ENCODE results near the gene ELF4. TPM values are rescaled to one million over a fixed set of nuclear protein-coding genes. Genes with fewer than 3 reads are reported as not detected.
"Not testable (repeated sequence)": the region's sequence is repeated elsewhere in the genome, so short reads cannot be mapped to it uniquely, and the experiment has no call there.

Gene ELF4
- total RNA-seq, 1 experiment from 2014 or later = 9.0 TPM

DNA sequence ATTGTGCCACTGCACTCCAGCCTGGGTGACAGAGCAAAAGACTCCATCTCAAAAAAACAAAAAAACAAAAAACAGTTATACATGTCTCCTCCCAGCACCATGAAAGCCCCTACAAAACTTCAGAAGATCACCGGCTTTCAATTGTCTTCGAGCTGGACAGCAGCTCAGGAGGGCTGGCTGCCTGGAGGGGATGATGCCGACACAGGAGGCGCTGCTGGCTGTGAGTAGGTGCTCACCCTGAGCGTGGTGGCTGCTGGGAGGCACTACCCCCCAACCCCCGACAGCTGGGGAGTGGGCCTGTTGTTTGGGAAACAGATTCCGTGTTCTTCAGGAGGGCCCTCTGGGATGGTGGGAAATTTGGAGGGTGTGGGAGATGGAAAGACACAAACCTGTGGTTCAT lies 6.9 kb upstream of the ELF4 start:
- ChIA-PET CTCF (no interaction called here), POLR2A (ENCODE audit: low non-redundant PET) (no interaction called here)
- no peak for DNase-seq (ENCODE audit: low spot score)
- no peaks in the 10 kb centered on the region for H3K9me3 ChIP-seq (ENCODE audit: low read depth, low read length, poor library complexity, severe bottlenecking)
- no peak overlapping the region for H3K27ac ChIP-seq (ENCODE audit: low read depth, low read length, poor library complexity, severe bottlenecking)
- no TSS peak for BruUV-seq (replicated peaks)
- no peaks in the 10 kb centered on the region for H3K27me3 ChIP-seq (replicated peaks; ENCODE audit: insufficient read depth, low read depth, low read length, poor library complexity)
- H3K4me1 ChIP-seq (ENCODE audit: insufficient read depth, low read length, poor library complexity, severe bottlenecking) = no peaks in the 10 kb centered on the region
- H3K4me3 ChIP-seq (ENCODE audit: low read depth, low read length, poor library complexity, severe bottlenecking) = no peak overlapping the region
- intact Hi-C loops (cut with micrococcal nuclease; ENCODE audit: unreplicated experiment) = no loop called here
- H3K36me3 ChIP-seq (ENCODE audit: insufficient read depth, low read length, poor library complexity, severe bottlenecking) = no peaks in the 10 kb centered on the region
- TF ChIP-seq EZH2 (IDR thresholded peaks at IDR 0.05; ENCODE audit: borderline replicate concordance, low read depth, low read length, poor library complexity, severe bottlenecking) (no peak), CTCF (conservative IDR thresholded peaks at IDR 0.05; ENCODE audit: low read depth, low read length) (no peak)

- H3K4me3 ChIP-seq (ENCODE audit: low read depth, low read length, poor library complexity, severe bottlenecking); BruUV-seq (replicated peaks); H3K27ac ChIP-seq (ENCODE audit: low read depth, low read length, poor library complexity, severe bottlenecking); DNase-seq (ENCODE audit: low spot score); POLR2A ChIA-PET (ENCODE audit: low non-redundant PET); H3K27me3 ChIP-seq (replicated peaks; ENCODE audit: insufficient read depth, low read depth, low read length, poor library complexity); CTCF ChIA-PET; H3K36me3 ChIP-seq (ENCODE audit: insufficient read depth, low read length, poor library complexity, severe bottlenecking); intact Hi-C loops (cut with micrococcal nuclease; ENCODE audit: unreplicated experiment); H3K9me3 ChIP-seq (ENCODE audit: low read depth, low read length, poor library complexity, severe bottlenecking); H3K4me1 ChIP-seq (ENCODE audit: insufficient read depth, low read length, poor library complexity, severe bottlenecking): not testable (repeated sequence)
Measured at GRCh38 chrX:130115119-130115885, 5.0 kb upstream of the ELF4 start.

DNA sequence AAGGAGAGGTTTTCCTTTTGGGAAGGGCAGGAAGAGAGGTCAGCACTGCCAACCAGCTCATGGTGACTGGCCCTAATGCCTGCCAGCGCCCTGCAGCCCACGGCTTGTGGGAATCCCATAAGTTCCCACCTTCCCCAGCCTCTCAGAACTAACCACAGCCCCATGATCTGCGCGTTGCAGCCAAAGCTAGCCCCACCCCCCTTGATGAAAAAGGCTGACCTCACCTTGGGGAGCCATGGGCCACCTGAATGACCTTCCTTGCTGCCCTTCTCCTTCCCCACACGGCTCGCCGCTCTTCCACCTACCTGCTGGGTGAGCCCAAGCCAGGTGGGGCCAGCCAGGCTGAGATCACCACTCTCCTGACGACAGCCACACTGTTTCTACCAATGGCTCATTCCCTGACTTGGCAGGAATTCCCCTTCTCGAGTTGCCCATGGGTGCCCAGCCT lies 3.9 kb upstream of the ELF4 start:
- BruUV-seq (replicated peaks) = no TSS peak
- H3K27me3 ChIP-seq (replicated peaks; ENCODE audit: insufficient read depth, low read depth, low read length, poor library complexity) = no peaks in the 10 kb centered on the region
- ChIA-PET POLR2A (ENCODE audit: low non-redundant PET) (no interaction called here), CTCF (no interaction called here)
- H3K4me1 ChIP-seq (ENCODE audit: insufficient read depth, low read length, poor library complexity, severe bottlenecking) = no peaks in the 10 kb centered on the region
- H3K36me3 ChIP-seq (ENCODE audit: insufficient read depth, low read length, poor library complexity, severe bottlenecking) = no peaks in the 10 kb centered on the region
- no peak for DNase-seq (ENCODE audit: low spot score)
- H3K4me3 ChIP-seq (ENCODE audit: low read depth, low read length, poor library complexity, severe bottlenecking) = no peak overlapping the region
- no peak for TF ChIP-seq CTCF (conservative IDR thresholded peaks at IDR 0.05; ENCODE audit: low read depth, low read length)
- no peak for TF ChIP-seq EZH2 (IDR thresholded peaks at IDR 0.05; ENCODE audit: borderline replicate concordance, low read depth, low read length, poor library complexity, severe bottlenecking)
- intact Hi-C loops (cut with micrococcal nuclease; ENCODE audit: unreplicated experiment) = no loop called here
- H3K9me3 ChIP-seq (ENCODE audit: low read depth, low read length, poor library complexity, severe bottlenecking) = no peaks in the 10 kb centered on the region
- H3K27ac ChIP-seq (ENCODE audit: low read depth, low read length, poor library complexity, severe bottlenecking) = no peak overlapping the region
